Measurements from ENCODE around the gene PIEZO2.
A peak's percentile ranks its signal among the peaks of the same experiment; 100 is the strongest.
"Not testable (repeated sequence)": the region's sequence is repeated elsewhere in the genome, so short reads cannot be mapped to it uniquely, and the experiment has no call there.

Gene PIEZO2

DNA sequence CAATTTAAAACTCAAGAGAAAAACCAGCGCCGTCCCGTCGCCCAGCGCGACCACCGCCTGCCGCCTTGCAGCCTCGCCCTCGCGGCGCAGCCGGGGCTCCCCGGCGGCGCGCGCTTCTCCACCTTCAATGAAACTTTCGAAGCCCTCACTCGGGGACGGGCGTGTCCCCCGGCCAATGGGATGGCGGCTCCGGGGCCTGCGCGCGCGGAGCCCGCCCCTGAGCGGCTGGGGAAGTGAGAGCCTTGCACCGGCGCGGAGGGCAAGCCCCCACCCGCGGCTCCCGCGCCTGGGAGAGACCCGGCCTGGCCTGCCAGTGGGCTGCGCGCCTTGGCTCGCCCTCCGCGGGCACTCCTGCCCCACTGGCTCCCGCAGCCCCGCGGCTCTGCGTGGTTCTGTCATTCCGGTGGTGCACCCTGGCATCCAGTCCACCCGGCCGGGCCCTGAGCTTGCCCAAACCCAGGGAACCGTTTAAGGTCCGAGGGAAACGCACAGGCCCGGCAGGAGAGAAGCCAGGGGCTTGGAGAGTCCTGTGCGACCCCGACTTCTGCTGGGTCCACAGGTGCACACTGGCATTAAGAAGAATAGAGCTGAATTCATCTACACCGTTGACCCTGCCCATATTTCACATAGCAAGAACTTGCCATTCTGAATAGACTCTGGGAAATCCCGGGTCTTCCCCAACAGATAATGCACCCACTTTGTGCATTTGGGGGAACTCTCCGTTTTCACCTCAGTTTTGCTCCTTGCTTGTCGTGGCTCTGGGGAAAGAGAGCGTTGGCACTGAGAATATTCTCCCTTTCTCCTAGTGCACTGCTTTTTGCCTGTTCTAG lies at the start of gene PIEZO2:
PIEZO2 (minus strand) TSS at position 129 of the 830 bp plus-strand sequence. CDS start 981 bp downstream, outside the sequence.
- peaks cover 85% of the 10 kb centered on the region for H3K27me3 Mint-ChIP-seq (ENCODE audit: low read depth, poor library complexity)
- peak; percentile 89 for DNase-seq
- H3K4me3 Mint-ChIP-seq: peak within 1 kb of the TSS; percentile 82
- no peak within 1 kb of the TSS for H3K27ac Mint-ChIP-seq
- TF ChIP-seq, protein P1, sequence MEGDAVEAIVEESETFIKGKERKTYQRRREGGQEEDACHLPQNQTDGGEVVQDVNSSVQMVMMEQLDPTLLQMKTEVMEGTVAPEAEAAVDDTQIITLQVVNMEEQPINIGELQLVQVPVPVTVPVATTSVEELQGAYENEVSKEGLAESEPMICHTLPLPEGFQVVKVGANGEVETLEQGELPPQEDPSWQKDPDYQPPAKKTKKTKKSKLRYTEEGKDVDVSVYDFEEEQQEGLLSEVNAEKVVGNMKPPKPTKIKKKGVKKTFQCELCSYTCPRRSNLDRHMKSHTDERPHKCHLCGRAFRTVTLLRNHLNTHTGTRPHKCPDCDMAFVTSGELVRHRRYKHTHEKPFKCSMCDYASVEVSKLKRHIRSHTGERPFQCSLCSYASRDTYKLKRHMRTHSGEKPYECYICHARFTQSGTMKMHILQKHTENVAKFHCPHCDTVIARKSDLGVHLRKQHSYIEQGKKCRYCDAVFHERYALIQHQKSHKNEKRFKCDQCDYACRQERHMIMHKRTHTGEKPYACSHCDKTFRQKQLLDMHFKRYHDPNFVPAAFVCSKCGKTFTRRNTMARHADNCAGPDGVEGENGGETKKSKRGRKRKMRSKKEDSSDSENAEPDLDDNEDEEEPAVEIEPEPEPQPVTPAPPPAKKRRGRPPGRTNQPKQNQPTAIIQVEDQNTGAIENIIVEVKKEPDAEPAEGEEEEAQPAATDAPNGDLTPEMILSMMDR (IDR thresholded peaks at IDR 0.05): no peak
- peaks cover 30% of the 10 kb centered on the region for H3K4me1 Mint-ChIP-seq
- H3K36me3 Mint-ChIP-seq (ENCODE audit: low read depth): no peaks in the 10 kb centered on the region
- peaks cover 4% of the 10 kb centered on the region for H3K9me3 Mint-ChIP-seq

DNA sequence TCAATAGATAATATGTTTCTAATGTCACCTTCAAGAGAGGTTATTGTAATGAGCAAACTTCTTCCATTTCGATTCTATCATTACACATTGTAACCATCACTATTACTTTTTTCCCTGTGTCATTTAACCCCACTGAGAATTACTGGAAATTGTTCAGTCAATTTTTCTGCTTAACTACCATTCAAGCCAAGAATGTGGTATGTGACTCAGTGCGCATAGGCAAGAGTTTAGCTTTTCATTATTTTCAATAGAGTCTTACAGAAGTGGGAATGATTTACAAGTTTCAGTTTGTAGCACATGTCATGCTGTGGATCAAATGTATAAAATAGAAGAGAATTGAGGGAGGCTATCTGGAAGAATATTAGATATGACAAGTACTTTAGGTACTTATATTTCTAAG lies 34.3 kb upstream of the PIEZO2 start:
- H3K36me3 Mint-ChIP-seq (ENCODE audit: low read depth): no peaks in the 10 kb centered on the region
- H3K4me1 Mint-ChIP-seq: peaks cover 7% of the 10 kb centered on the region
- peaks cover 3% of the 10 kb centered on the region for H3K27me3 Mint-ChIP-seq (ENCODE audit: low read depth, poor library complexity)
- no peak for DNase-seq
- H3K4me3 Mint-ChIP-seq: no peak overlapping the region
- TF ChIP-seq, protein P1 (IDR thresholded peaks at IDR 0.05): no peak
- H3K27ac Mint-ChIP-seq: no peak overlapping the region
- no peaks in the 10 kb centered on the region for H3K9me3 Mint-ChIP-seq

DNA sequence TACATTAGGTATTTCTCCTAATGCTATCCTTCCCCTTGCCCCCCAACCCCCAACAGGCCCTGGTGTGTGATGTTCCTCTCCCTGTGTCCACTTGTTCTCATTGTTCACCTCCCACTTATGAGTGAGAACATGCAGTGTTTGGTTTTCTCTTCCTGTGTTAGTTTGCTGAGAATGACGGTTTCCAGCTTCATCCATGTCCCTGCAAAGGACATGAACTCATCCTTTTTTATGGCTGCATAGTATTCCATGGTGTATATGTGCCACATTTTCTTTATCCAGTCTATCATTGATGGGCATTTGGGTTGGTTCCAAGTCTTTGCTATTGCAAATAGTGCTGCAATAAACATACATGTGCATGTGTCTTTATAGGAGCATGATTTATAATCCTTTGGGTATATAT lies 32.3 kb upstream of the PIEZO2 start:
- not testable (repeated sequence) for H3K4me3 Mint-ChIP-seq; H3K36me3 Mint-ChIP-seq (ENCODE audit: low read depth); H3K27me3 Mint-ChIP-seq (ENCODE audit: low read depth, poor library complexity); DNase-seq; H3K27ac Mint-ChIP-seq; H3K9me3 Mint-ChIP-seq
- H3K4me1 Mint-ChIP-seq: peaks cover 11% of the 10 kb centered on the region

DNA sequence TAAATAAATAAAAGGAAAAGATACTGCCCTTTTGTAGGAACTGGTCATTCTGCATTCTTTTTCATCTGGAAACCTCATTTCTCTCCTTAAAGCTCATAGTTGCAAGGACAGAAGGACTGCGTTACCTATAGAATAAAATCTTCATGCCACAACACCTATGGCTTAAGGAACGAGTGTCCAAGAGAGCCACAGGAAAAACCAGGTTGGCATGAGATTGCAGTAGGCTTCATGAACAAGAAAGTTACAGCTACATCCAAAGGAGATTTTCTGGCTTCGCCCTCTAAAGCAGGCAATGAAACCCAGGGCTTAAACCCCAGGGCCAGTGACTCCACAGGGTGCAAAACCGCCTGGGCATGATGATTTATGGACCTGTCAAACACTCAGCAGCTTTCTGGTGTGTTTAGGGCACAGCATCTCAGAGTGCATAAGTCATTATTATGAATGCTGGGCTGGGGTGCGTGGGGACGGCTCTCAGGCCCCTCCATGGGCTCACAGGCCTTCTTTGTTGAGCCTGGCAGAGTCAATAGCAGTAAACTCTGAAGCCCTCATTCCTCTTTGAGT lies 30.7 kb upstream of the PIEZO2 start:
- Mint-ChIP-seq H3K36me3 (ENCODE audit: low read depth) (no peaks in the 10 kb centered on the region), H3K27me3 (ENCODE audit: low read depth, poor library complexity) (peaks cover 2% of the 10 kb centered on the region), H3K27ac (no peak overlapping the region), H3K9me3 (no peaks in the 10 kb centered on the region), H3K4me1 (peaks cover 11% of the 10 kb centered on the region), H3K4me3 (no peak overlapping the region)
- TF ChIP-seq, protein P1 (IDR thresholded peaks at IDR 0.05): no peak
- DNase-seq: no peak

DNA sequence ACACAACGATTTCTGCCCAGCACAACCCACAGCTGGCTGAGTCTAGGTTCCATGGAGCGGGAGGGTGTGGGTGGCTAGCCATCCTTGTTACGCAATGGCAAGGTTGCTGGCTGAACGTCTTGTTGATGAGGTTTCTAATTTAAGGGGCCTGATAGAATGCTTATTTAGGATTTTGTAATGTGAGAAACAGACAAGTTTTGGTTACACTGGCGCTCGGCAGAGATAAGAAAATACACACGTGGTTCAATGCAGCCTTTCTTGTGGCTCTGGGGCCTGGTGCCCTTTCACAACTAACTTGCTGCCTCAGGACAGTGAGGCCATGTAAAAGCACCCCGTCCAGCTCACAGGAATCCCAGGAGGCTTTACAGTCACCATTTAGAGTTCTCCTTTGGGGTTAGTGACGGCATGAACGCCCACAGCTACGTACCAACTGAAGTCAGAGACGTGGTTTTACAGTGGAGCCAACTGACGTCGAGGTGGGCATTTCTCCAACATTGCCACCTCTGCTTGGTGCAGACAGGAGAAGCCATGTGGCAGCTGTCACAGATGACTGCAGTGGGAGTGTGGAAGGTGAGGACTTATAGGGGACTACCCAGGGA lies 29.7 kb upstream of the PIEZO2 start:
- TF ChIP-seq, protein P1 (IDR thresholded peaks at IDR 0.05): no peak
- no peak for DNase-seq
- H3K36me3 Mint-ChIP-seq (ENCODE audit: low read depth): no peaks in the 10 kb centered on the region
- no peak overlapping the region for H3K27ac Mint-ChIP-seq
- peaks cover 2% of the 10 kb centered on the region for H3K27me3 Mint-ChIP-seq (ENCODE audit: low read depth, poor library complexity)
- peaks cover 11% of the 10 kb centered on the region for H3K4me1 Mint-ChIP-seq
- no peaks in the 10 kb centered on the region for H3K9me3 Mint-ChIP-seq
- H3K4me3 Mint-ChIP-seq: no peak overlapping the region

DNA sequence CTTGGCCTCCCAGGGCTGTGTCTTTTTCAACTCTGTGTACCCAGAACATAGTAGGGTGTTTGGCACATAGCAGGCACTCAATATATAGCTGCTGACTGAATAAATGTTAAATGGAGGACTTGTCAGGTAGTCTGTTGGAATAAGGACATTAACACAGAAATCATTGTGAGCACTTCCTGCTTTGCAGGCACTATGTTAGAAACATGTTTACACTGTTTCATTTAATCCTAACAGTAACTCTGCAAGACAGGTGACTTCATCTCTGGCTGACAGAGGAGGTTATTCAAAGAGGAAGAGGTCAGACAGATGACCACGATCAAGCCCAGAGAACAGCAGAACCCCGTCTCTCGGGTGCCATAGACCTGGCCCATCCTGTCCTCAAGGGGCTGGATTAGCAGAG lies 28.0 kb upstream of the PIEZO2 start:
- peak overlapping the region; percentile 5 for H3K27ac Mint-ChIP-seq
- peaks cover 11% of the 10 kb centered on the region for H3K4me1 Mint-ChIP-seq
- H3K27me3 Mint-ChIP-seq (ENCODE audit: low read depth, poor library complexity): peaks cover 2% of the 10 kb centered on the region
- DNase-seq: no peak
- H3K36me3 Mint-ChIP-seq (ENCODE audit: low read depth): no peaks in the 10 kb centered on the region
- H3K9me3 Mint-ChIP-seq: peaks cover 4% of the 10 kb centered on the region
- TF ChIP-seq, protein P1 (IDR thresholded peaks at IDR 0.05): no peak
- no peak overlapping the region for H3K4me3 Mint-ChIP-seq

Data from nephron progenitor cell (in vitro differentiated cells).